Lung microvascular endothelial cell (primary cell): ENCODE measurements around the gene MAPKAPK3. TPM values are rescaled to one million over a fixed set of nuclear protein-coding genes. Genes with fewer than 3 reads are reported as not detected.
"Not testable (repeated sequence)": the region's sequence is repeated elsewhere in the genome, so short reads cannot be mapped to it uniquely, and the experiment has no call there.

Experiments used
- DNase-seq, 2 donors: peaks; one replicate each; pipeline versions ENCODE4 v3.0.0 to v3.0.0-alpha.2; 2010; ENCODE audit warnings: low read depth in 2 of 2
- total RNA-seq: library from RNA; depleted of rRNA; stranded (reverse); fragments of >200 nt; gene quantifications from 2 replicates; pipeline ENCODE4 v1.2.1, GENCODE V29; 2014

The MAPKAPK3 gene
- total RNA-seq, 1 donor from 2014 or later: 2.6 TPM

- no peak for DNase-seq
These were observed 71.0 kb downstream of the MAPKAPK3 start for GRCh38 chr3:50687916-50688315.

GRCh38 chr3:50688602-50689001 is 71.7 kb downstream of the MAPKAPK3 start:
- not testable (repeated sequence) for DNase-seq

- no peak for DNase-seq
These were observed 72.6 kb downstream of the MAPKAPK3 start for GRCh38 chr3:50689558-50689957.

GRCh38 chr3:50695031-50695430 is 78.1 kb downstream of the MAPKAPK3 start:
- no peak for DNase-seq

GRCh38 chr3:50696276-50696675 is 79.3 kb downstream of the MAPKAPK3 start:
- DNase-seq: no peak

- DNase-seq: no peak
These were observed 81.3 kb downstream of the MAPKAPK3 start for GRCh38 chr3:50698269-50698668.

Other genes with a start within 250 kb of the MAPKAPK3 start
- under 0.01 TPM in 1 of 2 replicates, not detected in the other for gene CACNA2D2, start 113.5 kb upstream of the MAPKAPK3 start, total RNA-seq
- gene C3orf18, start 49.4 kb upstream of the MAPKAPK3 start, total RNA-seq: 0.87 and 1.4 TPM in 2 replicates
- gene HEMK1, start 47.6 kb upstream of the MAPKAPK3 start, total RNA-seq: 2.6 and 2.8 TPM in 2 replicates
- gene CISH, start 5.4 kb upstream of the MAPKAPK3 start, total RNA-seq: 0.20 and 0.22 TPM in 2 replicates
- gene DOCK3, start 57.8 kb downstream of the MAPKAPK3 start, total RNA-seq: under 0.01 TPM in 1 of 2 replicates, not detected in the other